GM21529 (cell line): ENCODE data around the gene NUDCD2.
A peak's percentile ranks its signal among the peaks of the same experiment; 100 is the strongest.
"Not testable (repeated sequence)": the region's sequence is repeated elsewhere in the genome, so short reads cannot be mapped to it uniquely, and the experiment has no call there.

Source experiments
- ATAC-seq: cut with Tn5 transposase; IDR thresholded peaks from one replicate; pipeline ENCODE4 v1.9.1; 2021; ENCODE audit not compliant: unreplicated experiment

Gene NUDCD2

DNA sequence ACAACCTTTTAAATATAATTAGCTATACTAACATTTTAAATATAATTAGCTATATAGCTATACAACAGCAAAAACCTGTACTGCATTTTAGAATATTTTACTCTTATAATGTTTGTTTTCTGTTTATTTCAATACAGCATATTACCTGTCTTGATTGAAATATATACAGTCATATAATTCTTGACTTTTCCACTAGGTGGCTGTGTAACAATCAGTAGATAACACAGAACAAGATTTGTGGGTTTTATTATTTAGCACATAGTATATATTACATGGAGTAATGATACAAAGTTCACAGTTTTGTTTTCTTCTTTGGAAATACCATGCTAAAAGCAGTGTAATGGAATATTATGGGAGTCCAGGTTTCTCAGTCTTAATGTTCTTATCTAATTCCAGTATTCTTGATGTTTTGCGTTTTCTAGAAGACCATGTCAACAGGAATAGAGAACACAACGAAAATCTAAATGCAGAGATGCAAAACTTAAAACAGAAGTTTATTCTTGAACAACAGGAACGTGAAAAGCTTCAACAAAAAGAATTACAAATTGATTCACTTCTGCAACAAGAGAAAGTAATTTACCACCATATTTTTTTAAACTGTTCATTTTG is 13.8 kb upstream of the NUDCD2 start:
- ATAC-seq, result peak; percentile 92

DNA sequence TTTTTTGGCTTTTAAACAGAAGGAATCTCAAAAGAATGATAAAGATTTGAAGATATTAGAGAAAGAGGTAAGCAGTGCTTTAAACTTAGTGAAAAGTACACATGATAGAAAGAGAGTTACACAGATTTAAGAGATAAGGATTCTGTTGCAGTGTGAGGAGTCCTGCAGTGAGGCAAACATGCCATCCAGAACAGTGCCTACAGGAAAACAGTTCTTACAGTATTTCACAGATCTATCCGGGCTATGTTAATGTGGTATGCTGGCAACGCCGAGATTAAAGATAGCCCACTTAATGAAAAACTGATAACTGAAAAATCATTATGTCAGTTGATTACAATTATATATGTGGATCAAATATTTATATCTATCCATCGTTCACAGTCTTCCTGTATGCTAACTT is 7.8 kb upstream of the NUDCD2 start:
- no peak for ATAC-seq

DNA sequence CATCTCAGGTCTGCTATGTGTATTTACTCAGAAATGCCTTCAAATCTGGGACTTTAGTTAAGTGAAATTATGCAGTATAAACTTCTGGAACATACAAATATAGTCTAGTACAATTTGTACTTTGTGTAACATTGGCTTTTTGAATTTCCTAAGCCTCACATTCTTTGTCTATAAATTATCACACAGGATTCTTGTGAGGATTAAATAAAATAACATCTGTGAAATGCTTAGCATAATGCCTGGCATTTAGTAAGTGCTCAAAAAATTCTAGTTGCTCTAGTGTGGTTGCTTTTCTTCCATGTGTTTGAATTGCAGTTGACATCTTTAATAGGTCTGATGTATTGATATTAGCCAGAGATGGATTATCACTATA is 3.1 kb upstream of the NUDCD2 start:
- ATAC-seq, result no peak

DNA sequence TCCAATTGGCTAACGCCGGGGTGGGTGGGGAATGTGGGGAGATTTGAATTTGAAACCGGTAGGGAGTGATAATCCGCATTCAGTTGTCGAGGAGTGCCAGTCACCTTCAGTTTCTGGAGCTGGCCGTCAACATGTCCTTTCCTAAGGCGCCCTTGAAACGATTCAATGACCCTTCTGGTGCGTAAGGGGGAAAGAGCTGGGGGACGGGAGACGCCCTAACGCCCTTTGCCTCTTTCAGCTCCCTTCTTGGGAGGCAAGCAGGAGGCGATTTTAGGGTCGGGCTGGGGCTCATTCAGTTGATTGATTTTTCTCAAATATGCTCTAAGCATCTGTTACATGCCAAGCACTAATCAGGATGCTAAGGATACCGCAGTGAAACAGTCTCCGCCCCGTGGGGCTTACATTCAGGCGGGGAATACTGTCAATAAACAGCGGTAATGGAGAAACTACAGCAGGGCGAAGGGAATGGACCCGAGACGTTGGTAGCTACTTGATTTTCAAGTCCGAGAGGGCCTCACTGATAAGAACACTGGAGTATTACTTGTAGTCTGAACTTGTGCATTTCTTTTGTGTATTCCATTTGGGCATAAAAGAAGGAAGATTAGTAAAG is 765 bp upstream of the NUDCD2 start, which contains the start of gene HMMR:
Gene HMMR (plus strand): TSS at position 71 of the 610 bp plus-strand sequence. CDS start 61 bp downstream, at position 132.
- no peak for ATAC-seq

DNA sequence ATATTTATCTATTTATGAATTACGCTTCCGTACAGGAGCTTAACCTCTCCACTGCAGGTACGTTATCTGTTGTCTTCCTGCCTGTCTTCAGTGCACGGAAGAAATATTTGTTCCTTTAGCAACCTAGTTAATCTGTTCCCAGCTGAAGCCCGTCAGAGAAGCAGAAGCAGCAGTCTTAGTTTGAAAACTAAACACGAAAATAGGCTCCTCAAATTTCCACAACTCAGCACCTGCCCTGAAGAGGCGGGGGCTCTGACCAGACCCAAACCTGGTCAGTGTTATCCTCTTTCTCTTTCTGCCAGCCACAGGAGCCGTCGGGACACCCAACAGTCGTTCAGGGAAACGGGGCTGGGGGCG is 462 bp downstream of the NUDCD2 start:
- ATAC-seq, result peak; percentile 9

DNA sequence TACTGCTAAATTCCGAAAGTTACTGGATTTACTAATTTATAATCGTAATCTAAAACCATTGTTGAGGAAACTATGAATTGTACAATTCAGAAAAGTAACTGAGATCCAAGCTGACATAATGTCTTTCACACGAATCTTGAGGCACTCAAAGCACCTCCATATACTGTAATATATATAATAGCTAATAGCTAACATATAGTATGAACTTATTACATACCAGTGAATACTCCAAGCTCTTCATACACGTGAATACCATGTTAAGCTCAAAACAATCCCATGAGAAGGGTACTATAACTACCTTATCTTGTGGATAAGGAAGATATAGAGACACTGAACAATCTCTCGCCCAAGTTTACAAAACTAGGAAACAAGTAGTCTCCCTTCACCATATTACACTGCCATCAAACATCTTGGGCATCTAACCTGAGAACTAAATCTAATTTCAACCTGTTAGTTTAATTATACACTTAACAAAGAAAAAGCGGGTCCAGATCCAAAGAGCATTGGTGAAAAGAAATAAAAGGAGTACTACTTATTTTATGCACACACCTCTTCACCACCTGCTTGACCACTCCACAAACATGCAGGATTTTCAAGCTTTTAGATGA is 1.0 kb downstream of the NUDCD2 start:
- no peak for ATAC-seq

DNA sequence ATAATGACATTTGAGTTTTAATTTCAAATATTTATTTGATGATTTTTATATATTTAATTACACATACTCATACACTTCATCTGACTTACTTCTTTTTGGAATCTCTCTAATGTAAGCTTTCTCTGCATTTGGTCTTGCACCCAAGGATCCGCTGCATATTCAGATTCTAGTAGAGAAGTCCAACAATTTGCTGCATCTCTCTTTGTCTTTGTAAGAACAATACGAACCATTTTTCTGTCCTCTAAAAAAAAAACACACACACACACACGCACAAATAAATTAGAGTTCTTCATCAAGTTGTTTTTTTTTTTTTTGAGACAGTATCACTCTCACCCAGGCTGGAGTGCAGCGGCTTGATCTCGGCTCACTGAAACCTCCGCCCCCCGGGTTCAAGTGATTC is 3.1 kb downstream of the NUDCD2 start:
- no peak for ATAC-seq

DNA sequence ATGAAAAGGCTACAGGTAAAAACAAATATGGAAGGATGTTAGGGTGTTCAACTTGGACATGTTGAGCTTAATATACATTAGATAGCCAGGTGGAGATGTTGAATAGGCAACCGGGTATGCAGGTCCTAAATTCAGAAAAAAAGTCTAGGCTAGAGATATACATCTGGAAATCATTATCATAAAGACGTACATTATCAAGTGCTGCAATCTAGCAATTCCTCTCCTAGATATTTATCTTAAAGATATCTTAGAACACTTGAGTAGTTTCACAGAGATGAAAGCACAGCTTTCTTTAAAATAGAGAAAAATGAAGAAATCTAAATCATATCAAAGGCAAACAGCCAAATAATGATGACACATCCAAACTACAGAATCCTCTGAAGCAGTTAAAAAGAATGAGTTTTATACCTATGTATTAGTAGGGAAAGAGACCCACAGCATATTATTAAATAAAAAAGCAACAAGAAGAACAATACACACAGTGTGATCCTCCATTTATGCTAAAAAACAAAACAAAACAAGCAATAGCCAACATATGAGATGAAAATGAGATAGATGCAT is 3.8 kb downstream of the NUDCD2 start:
- no peak for ATAC-seq

DNA sequence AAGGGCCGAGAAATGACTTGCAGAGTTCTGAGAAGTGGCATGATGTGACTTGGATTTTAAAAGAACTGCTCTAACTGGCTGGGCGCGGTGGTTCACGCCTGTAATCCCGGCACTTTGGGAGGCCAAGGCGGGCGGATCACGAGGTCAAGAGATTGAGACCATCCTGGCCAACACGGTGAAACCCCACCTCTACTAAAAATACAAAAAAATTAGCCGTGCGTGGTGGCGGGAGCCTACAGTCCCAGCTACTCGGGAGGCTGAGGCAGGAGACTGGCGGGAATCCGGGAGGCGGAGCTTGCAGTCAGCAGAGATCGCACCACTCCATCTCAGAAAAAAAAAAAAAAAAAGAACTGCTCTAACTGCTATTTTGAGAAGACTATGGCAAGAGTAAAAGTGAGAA is 4.5 kb downstream of the NUDCD2 start:
- not testable (repeated sequence) for ATAC-seq

DNA sequence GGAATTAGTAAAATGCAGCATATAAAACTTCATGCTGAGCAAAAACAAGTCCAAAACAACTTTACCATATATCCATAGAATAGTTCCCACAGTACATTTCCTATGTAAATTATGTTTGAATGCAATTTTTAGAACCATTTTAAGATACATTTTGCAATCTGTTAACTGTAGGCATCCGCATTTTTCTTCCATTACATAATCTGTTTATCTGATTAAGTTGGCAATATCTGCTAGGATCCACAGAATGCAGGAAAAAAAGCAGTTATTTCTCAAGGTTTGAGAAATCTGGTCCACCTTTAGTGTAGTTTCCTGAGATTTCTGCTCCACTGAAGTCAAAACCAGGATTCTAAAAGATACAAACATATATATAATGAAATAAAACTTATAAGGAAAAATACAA is 6.2 kb downstream of the NUDCD2 start:
- ATAC-seq, result no peak

DNA sequence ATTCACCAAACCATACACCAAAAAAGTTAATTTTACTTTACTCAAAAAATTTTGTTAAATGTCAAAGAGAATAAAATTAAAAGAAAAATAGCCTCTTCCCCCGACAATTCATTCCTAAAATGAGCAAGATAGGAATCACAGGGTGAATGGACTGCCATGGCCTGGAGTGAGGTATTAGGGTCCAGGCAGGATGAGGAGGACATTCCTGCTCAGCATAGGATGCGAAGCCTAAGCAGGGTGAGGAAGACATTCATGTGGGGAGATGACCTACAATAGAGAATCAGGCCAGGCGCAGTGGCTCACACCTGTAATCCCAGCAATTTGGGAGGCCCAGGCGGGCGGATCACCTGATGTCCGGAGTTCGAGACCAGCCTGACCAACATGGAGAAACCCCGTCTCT is 8.4 kb downstream of the NUDCD2 start:
- ATAC-seq, result no peak

DNA sequence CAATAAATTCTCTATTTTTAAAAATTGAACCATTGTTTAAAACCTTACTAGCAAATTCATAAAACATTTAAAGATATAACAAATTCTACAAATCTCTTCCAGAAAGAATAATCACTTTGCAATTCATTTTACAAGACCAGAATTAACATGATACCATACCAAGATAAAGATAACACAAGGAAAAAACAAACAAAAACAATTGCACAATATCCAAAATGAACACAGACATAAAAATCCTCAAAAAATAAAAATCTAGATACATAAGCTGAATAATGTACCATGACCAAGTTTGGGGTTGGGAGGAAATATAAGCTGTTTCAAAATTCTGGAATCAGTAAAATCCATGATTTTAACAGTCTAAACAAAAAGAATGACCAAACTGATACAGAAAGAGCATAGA is 11.4 kb downstream of the NUDCD2 start:
- ATAC-seq, result no peak

DNA sequence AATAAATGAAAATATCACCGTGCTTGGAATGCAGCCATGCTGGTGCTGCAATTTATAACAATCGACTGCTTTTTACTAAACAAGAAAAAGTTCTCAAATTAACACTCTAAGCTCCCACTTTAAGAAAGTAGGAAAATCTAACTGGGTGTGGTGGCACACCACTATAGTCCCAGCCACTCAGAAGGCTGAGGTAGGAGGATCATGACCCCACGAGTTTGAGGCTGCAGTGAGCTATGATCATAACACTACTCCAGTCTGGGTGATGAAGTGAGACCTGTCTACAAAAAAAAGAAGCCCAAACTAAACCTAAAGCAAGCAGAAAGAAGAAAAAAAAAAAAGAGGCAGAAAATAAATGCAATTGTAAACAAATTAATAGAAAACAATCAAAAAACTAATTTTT is 12.0 kb downstream of the NUDCD2 start:
- ATAC-seq, result no peak

DNA sequence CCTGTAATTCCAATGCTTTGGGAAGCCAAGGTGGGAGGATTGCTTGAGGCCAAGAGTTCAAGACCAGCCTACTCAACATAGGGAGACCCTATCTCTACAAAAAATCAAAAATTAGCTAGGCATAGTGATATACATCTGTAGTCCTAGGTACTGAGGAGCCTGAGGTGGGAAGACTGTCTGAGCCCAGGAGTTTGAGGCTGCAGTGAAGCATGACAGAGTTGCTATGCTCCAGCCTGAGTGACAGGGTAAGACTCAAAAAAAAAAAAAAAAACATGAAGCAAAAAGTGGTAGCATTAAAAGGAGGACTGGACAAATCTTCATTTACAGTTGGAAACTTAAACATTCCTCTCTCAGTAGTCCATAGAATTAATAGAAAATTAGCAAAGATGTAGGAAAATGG is 12.7 kb downstream of the NUDCD2 start:
- ATAC-seq, result no peak

DNA sequence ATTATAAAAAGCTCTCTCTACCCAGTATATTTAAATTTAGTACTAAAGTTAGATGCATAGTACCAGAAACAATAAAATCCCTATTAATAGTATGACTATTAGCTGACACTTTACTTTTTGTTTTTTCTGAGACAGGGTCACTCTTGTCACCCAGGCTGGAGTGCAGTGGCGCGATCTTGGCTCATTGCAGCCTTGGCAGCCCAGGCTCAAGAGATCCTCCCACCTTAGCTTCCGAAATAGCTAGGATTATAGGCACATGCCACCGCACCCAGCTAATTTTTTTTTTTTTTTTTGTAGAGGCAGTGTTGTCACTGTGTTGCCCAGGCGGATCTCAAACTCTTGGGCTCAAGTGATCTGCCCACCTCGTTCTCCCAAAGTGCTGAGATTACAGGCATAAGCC is 14.6 kb downstream of the NUDCD2 start:
- no peak for ATAC-seq

DNA sequence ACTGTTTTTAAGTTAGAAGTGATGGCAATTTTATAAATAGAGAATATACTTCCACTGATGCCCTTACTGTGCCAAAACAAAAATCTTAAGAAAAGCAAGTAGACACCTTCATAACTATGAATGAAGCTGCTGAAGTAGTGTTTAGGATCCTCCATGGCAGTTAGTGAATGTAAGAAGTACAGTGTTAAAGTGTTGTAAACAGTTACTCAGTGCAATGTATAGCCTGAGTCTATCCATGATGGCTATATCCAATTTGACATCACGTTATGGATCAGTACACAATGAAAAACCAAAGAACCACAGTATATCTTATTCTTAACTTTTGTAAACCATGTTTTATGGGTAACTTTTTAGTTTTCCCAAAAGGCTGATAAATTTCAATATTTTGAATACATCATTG is 15.4 kb downstream of the NUDCD2 start:
- no peak for ATAC-seq

DNA sequence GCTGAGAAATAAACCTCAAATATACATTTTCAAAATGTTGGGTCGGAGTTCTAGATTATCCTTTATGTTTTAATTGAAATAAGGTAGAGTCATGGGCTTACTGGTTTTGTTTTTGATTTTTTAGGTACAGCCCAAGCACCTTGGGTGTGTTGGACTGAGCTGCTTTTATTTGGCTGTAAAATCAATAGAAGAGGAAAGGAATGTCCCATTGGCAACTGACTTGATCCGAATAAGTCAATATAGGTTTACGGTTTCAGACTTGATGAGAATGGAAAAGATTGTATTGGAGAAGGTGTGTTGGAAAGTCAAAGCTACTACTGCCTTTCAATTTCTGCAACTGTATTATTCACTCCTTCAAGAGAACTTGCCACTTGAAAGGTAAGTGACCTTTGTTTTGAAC is 18.9 kb downstream of the NUDCD2 start:
- no peak for ATAC-seq

DNA sequence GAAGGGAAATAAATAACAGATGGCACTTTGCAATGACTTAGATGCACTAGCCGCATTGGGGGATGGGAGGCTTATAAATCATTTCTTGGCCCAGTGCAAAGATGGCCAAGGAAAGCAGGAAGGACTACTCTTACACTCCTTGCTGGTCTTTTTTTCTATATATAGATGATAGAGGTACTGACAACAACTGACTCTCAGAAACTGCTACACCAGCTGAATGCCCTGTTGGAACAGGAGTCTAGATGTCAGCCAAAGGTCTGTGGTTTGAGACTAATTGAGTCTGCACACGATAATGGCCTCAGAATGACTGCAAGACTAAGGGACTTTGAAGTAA is 20.8 kb downstream of the NUDCD2 start:
- no peak for ATAC-seq

DNA sequence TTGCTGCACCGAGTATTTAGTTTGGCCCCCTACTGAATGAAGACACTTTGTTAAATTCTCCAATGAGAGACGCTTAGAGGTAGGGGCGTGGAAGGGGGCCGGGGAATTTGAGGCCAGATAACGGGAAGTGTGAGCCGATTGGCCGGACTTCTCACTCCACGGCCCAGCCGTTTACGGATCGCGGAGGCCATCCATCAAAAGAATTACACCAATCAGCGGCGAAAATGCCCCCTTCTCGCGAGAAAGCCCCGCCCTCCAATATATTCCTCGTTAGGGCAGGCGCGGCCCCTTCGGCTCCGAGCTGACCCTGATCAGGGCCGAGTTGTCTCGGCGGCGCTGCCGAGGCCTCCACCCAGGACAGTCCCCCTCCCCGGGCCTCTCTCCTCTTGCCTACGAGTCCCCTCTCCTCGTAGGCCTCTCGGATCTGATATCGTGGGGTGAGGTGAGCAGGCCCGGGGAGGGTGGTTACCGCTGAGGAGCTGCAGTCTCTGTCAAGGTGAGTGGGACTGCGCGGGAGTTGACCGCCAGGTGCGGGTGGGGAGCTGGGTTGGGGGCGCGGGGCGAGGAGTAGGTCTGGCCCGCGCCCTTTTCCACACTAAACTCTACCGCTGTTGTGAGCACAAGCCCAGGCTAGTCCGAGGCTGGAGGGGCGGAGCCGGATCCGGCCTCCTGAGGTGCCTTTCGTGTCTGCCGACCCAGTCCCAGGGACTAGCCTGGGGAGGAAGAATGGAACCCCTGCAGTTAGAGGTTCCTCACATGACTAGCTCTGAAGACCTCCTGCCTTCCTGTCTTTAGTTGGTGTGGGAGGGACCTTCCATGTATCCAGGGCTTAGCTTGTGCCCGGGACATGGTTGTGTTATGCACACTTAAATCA is 22.4 kb downstream of the NUDCD2 start, which contains the start of gene CCNG1:
Gene CCNG1 (plus strand): TSS at position 287 of the 874 bp plus-strand sequence. CDS start 1,662 bp downstream, outside the sequence.
- ATAC-seq, result peak; percentile 97

DNA sequence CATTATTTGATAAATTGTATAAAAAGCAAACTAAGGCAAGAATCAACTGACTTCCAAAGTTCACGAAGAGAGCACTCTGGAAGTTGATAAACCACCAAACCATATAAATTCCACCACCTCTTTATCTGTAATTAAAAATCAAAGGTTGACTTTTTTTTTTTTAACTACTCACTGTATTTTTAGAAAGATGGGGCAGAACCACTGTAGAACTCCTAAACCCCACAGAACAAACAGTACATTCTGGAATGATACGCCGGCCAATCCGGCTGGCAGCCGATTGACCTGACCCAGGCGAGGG is 22.9 kb downstream of the NUDCD2 start:
- no peak for ATAC-seq

DNA sequence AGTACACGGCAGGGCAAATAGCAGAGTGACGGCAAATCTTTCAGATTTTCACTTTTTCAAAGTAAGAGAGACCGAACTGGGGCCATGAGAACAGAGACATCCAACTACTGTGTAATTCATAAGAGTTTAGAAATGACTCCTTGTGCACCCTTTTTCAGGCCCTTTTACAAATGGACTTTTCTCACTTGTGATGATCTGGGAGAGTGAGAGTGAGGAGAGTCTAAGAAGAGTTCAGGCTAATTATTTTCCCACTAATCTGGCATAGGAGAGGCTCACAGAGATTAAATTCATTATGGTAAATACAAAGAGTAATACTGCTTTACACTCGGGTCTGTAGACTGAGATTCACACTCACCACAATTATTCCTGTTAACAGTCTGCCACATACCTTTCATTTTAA is 23.4 kb downstream of the NUDCD2 start:
- no peak for ATAC-seq

DNA sequence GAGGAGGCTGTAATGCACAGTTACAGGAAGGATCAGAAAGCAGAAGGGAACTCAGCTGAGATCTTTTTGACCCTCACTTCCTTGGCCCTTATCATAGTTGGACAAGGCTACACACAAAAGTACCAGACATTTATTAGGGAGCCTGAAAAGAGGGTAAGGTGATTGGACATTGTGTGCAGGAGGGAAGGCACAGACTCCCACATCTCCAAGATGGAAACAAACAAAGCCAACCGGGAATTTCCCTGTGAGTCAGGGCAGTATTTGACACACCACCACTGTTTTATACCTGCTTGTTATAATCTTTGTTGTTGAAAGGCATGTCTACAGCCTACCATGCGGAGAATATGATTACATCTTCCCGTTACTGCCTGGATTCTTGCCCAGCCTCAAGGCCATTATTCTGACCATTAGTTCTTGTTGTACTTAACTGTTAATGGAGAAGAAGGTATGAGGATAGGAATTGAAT is 25.5 kb downstream of the NUDCD2 start:
- ATAC-seq, result no peak
